Spleen (tissue), 7 donors: ENCODE measurements around the gene NUDT3.
"Not testable (repeated sequence)": the region's sequence is repeated elsewhere in the genome, so short reads cannot be mapped to it uniquely, and the experiment has no call there.

Experiments
- CTCF ChIP-seq, 11 experiments: fragments of 200-600 bp in 7 of 11; fragments of 450-650 bp in 4 of 11; sonication (generic) in 4 of 11; IDR thresholded peaks in 8 of 11; conservative IDR thresholded peaks in 3 of 11; 1 replicate in 7 of 11; 2 replicates in 4 of 11; pipeline versions ENCODE4 v1.4.0 to v1.8.0; 2016 to 2021; ENCODE audit warnings: antibody characterized with exemption in 11 of 11, inconsistent platforms in 4 of 11, mild to moderate bottlenecking in 1 of 11
- POLR2A ChIP-seq, 3 donors: fragments of 450-650 bp; IDR thresholded peaks; one replicate each; pipeline ENCODE4 v1.5.1; 2017; ENCODE audit warnings: antibody characterized with exemption in 3 of 3, mild to moderate bottlenecking in 1 of 3
- donor health status: DM: no; HTN: no; CAD: no; lungs with moderate emphysema.
- donor health status: DM: no; HTN: no; CAD: no.
- donor health status: DM: no; HTN: no; CAD: no.

DNA sequence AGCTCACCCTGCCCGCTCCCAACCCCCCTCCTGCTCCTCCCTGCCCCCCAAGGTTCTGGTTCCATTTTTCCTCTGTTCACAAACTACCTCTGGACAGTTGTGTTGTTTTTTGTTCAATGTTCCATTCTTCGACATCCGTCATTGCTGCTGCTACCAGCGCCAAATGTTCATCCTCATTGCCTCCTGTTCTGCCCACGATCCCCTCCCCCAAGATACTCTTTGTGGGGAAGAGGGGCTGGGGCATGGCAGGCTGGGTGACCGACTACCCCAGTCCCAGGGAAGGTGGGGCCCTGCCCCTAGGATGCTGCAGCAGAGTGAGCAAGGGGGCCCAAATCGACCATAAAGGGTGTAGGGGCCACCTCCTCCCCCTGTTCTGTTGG is 146.7 kb downstream of the NUDT3 start:
- TF ChIP-seq POLR2A (IDR thresholded peaks at IDR 0.05); CTCF (IDR thresholded peaks at IDR 0.05 in 8 of 11, conservative IDR thresholded peaks at IDR 0.05 in 3 of 11): not testable (repeated sequence)
